B cell (primary cell): ENCODE data around the gene C2CD2L. TPM values are rescaled to one million over a fixed set of nuclear protein-coding genes. Genes with fewer than 3 reads are reported as not detected.

Source experiments
- ATAC-seq: fragments of 200-7000 bp; cut with Tn5 transposase; one replicate; pipeline ENCODE4 v1.10.0; 2021; ENCODE audit warnings: low read depth, mild to moderate bottlenecking, moderate number of reproducible peaks, moderate library complexity
- CTCF ChIA-PET: fragments of 350-600 bp; sonication (Branson Sonifier 250); formaldehyde crosslinking; loops from one replicate; lab custom pipeline; 2021; ENCODE audit warnings: antibody characterized with exemption, inconsistent platforms; lab: Charles Lee
- POLR2A ChIA-PET: fragments of 350-600 bp; sonication (Branson Sonifier 250); formaldehyde crosslinking; loops from one replicate; lab custom pipeline; 2021; ENCODE audit warnings: antibody characterized with exemption; lab: Charles Lee
- DNase-seq: peaks from one replicate; pipeline ENCODE4 v3.0.0; 2013
- H2AFZ ChIP-seq: 2 replicates; pipeline ENCODE4 v1.6.1; 2012; ENCODE audit warnings: mild to moderate bottlenecking, low read depth, low read length; ENCODE audit not compliant: insufficient read depth, poor library complexity, severe bottlenecking
- H3K27ac ChIP-seq, 2 donors: 1 replicate in 1 of 2; 2 replicates in 1 of 2; pipeline ENCODE4 v1.5.1; 2012 to 2013; ENCODE audit warnings: low read length in 2 of 2, mild to moderate bottlenecking in 2 of 2, moderate library complexity in 1 of 2
- H3K27me3 ChIP-seq, 4 experiments: fragments of 200-600 bp in 1 of 4; sonication (generic) in 1 of 4; replicated peaks in 1 of 4; 1 replicate in 2 of 4; 2 replicates in 2 of 4; pipeline versions ENCODE4 v1.6.1 to v1.7.0; 2013 to 2016; ENCODE audit warnings: low read length in 3 of 4, mild to moderate bottlenecking in 2 of 4, mixed read lengths in 1 of 4, moderate library complexity in 1 of 4; ENCODE audit not compliant: insufficient read depth in 4 of 4, control insufficient read depth in 3 of 4; ENCODE audit errors: control extremely low read depth in 1 of 4
- H3K36me3 ChIP-seq, 2 experiments: replicated peaks in 1 of 2; 1 replicate in 1 of 2; 2 replicates in 1 of 2; pipeline versions ENCODE4 v1.6.1 to v1.7.1; 2013; ENCODE audit warnings: low read length in 1 of 2; ENCODE audit not compliant: insufficient read depth in 2 of 2, control insufficient read depth in 1 of 2; ENCODE audit errors: control extremely low read depth in 1 of 2, extremely low read depth in 1 of 2
- H3K4me1 ChIP-seq, 2 donors: fragments of 200-600 bp in 1 of 2; sonication (generic) in 1 of 2; 1 replicate in 1 of 2; 2 replicates in 1 of 2; pipeline versions ENCODE4 v1.5.1 to v1.6.1; 2013 to 2017; ENCODE audit warnings: low read length in 2 of 2; ENCODE audit not compliant: control insufficient read depth in 2 of 2, insufficient read depth in 2 of 2
- H3K4me2 ChIP-seq: replicated peaks from 2 replicates; pipeline ENCODE3; 2012; ENCODE audit warnings: mild to moderate bottlenecking, low read depth, low read length; ENCODE audit not compliant: poor library complexity, severe bottlenecking
- H3K4me3 ChIP-seq, 5 experiments: fragments of 200-600 bp in 1 of 5; sonication (generic) in 1 of 5; 1 replicate in 3 of 5; 2 replicates in 2 of 5; pipeline versions ENCODE4 v1.5.1 to v1.7.0; 2011 to 2016; ENCODE audit warnings: low read length in 4 of 5, mild to moderate bottlenecking in 4 of 5, low read depth in 2 of 5, control low read depth in 1 of 5, moderate library complexity in 1 of 5; ENCODE audit not compliant: insufficient read depth in 1 of 5; ENCODE audit errors: control extremely low read depth in 1 of 5, extremely low read depth in 1 of 5
- H3K79me2 ChIP-seq: fragments of 200-600 bp; sonication (generic); one replicate; pipeline ENCODE4 v1.6.0; 2016; ENCODE audit warnings: low read length; ENCODE audit not compliant: control insufficient read depth, insufficient read depth
- H3K9ac ChIP-seq: fragments of 200-600 bp; sonication (generic); 2 replicates; pipeline ENCODE4 v1.6.1; 2017; ENCODE audit warnings: mild to moderate bottlenecking, low read length, moderate library complexity
- H3K9me3 ChIP-seq, 3 donors: one replicate each; pipeline versions ENCODE4 v1.6.1 to v1.7.1; 2013; ENCODE audit warnings: low read length in 2 of 3; ENCODE audit not compliant: control insufficient read depth in 2 of 3, insufficient read depth in 1 of 3; ENCODE audit errors: control extremely low read depth in 1 of 3
- H4K20me1 ChIP-seq: 2 replicates; pipeline ENCODE4 v1.6.0; 2012; ENCODE audit warnings: mild to moderate bottlenecking, low read length; ENCODE audit not compliant: insufficient read depth, control insufficient read depth, poor library complexity, severe bottlenecking
- H3K27ac Mint-ChIP-seq: one replicate; pipeline ENCODE4 v1.8.0; 2021; ENCODE audit warnings: mixed read lengths
- H3K27me3 Mint-ChIP-seq: one replicate; pipeline ENCODE4 v1.8.0; 2021; ENCODE audit warnings: mixed read lengths
- H3K4me1 Mint-ChIP-seq: one replicate; pipeline ENCODE4 v1.8.0; 2021; ENCODE audit warnings: mixed read lengths
- H3K4me3 Mint-ChIP-seq: one replicate; pipeline ENCODE4 v1.8.0; 2021; ENCODE audit warnings: mixed read lengths
- H3K9me3 Mint-ChIP-seq: one replicate; pipeline ENCODE4 v1.8.0; 2022; ENCODE audit warnings: mixed read lengths; ENCODE audit not compliant: insufficient read depth
- EZH2 ChIP-seq: IDR thresholded peaks from 2 replicates; pipeline ENCODE4 v1.6.1; 2012; ENCODE audit warnings: borderline replicate concordance, low read depth, mild to moderate bottlenecking, moderate library complexity, low read length; ENCODE audit not compliant: insufficient read depth, poor library complexity, severe bottlenecking
- WGBS: methylation state at CpG from one replicate; pipeline ENCODE4 v1.1.5; 2013; ENCODE audit warnings: missing lambda C conversion rate; ENCODE audit not compliant: insufficient coverage; 5-methylcytosine and 5-hydroxymethylcytosine counted together
- intact Hi-C: fragments of 100-400 bp; cut with micrococcal nuclease; formaldehyde crosslinking; loops from one replicate; pipeline ENCODE4 v1.10.0; 2022
- polyA plus RNA-seq: library from polyadenylated mRNA; depleted of rRNA; stranded (reverse); fragments of >200 nt; gene quantifications from 2 replicates; pipeline ENCODE4 v1.2.3, GENCODE V29; 2012
- total RNA-seq, 2 donors: library from RNA; stranded (reverse); fragments of 120-200 nt in 1 of 2; gene quantifications; 1 replicate in 1 of 2; 2 replicates in 1 of 2; pipeline versions ENCODE4 v1.2.3 to v1.2.4, GENCODE V29; 2013 to 2022
- TF ChIP-seq, protein P1 (sequence below): fragments of 200-600 bp; IDR thresholded peaks from one replicate; pipeline ENCODE4 v1.8.0; 2022; ENCODE audit warnings: antibody characterized with exemption, mild to moderate bottlenecking

The C2CD2L gene
- total and polyA plus RNA-seq, 2 donors (not counting 1 experiment from before 2014, with no cell fraction given): 9.5 to 17.0 TPM

DNA sequence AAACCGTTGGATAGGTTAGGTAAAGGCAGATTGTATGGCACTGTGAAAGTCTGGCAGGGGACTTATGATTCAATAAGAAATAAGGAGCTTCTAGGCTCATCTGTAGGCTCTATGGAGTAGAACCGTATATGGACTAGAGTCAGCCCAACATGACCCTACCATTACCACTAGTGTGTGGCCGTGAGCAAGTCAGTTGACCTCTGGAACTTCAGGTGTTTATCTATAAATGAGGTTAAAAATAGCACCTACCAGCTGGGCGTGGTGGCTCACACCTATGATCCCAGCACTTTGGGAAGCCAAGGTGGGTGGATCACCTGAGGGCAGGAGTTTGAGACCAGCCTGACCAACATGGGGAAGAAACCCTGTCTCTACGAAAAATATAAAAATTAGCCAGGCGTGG lies 18.7 kb downstream of the C2CD2L start:
- ChIA-PET POLR2A (no interaction called here), CTCF (no interaction called here)
- Mint-ChIP-seq H3K27ac (no peak overlapping the region), H3K4me3 (no peak overlapping the region), H3K9me3 (no peaks in the 10 kb centered on the region), H3K4me1 (peaks cover 25% of the 10 kb centered on the region), H3K27me3 (no peaks in the 10 kb centered on the region)
- no peaks in the 10 kb centered on the region for H3K9me3 ChIP-seq
- H3K9ac ChIP-seq: no peak overlapping the region
- H3K4me1 ChIP-seq: peaks cover 10 to 13% of the 10 kb centered on the region in 2 donors
- no peak overlapping the region for H3K4me2 ChIP-seq
- intact Hi-C loops: no loop called here
- no CpG with 5 or more reads among the region's 6 CpGs for WGBS
- no peaks in the 10 kb centered on the region for H3K27me3 ChIP-seq
- peaks cover 64% of the 10 kb centered on the region for H3K79me2 ChIP-seq
- no peak overlapping the region for H2AFZ ChIP-seq
- no peak for DNase-seq
- no peak overlapping the region for H3K27ac ChIP-seq
- no peak for ATAC-seq
- H3K36me3 ChIP-seq: peaks cover 0 to 37% of the 10 kb centered on the region in 2 experiments
- H3K4me3 ChIP-seq: no peak overlapping the region
- H4K20me1 ChIP-seq: peaks cover 10% of the 10 kb centered on the region
- TF ChIP-seq, protein P1, sequence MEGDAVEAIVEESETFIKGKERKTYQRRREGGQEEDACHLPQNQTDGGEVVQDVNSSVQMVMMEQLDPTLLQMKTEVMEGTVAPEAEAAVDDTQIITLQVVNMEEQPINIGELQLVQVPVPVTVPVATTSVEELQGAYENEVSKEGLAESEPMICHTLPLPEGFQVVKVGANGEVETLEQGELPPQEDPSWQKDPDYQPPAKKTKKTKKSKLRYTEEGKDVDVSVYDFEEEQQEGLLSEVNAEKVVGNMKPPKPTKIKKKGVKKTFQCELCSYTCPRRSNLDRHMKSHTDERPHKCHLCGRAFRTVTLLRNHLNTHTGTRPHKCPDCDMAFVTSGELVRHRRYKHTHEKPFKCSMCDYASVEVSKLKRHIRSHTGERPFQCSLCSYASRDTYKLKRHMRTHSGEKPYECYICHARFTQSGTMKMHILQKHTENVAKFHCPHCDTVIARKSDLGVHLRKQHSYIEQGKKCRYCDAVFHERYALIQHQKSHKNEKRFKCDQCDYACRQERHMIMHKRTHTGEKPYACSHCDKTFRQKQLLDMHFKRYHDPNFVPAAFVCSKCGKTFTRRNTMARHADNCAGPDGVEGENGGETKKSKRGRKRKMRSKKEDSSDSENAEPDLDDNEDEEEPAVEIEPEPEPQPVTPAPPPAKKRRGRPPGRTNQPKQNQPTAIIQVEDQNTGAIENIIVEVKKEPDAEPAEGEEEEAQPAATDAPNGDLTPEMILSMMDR: no peak
- TF ChIP-seq EZH2: no peak

- no peak overlapping the region for H3K4me2 ChIP-seq
- H3K4me3 Mint-ChIP-seq: no peak overlapping the region
- H3K27ac Mint-ChIP-seq: no peak overlapping the region
- H3K9me3 ChIP-seq: no peaks in the 10 kb centered on the region
- no peak for TF ChIP-seq EZH2
- TF ChIP-seq, protein P1: no peak
- H3K4me1 ChIP-seq: peaks cover 9 to 10% of the 10 kb centered on the region in 2 donors
- H3K9ac ChIP-seq: no peak overlapping the region
- CTCF ChIA-PET: no interaction called here
- H3K27me3 ChIP-seq: no peaks in the 10 kb centered on the region
- peaks cover 68% of the 10 kb centered on the region for H3K79me2 ChIP-seq
- 78% methylated on average over 3 of the region's 5 CpGs for WGBS
- no peak for DNase-seq
- H3K9me3 Mint-ChIP-seq: no peaks in the 10 kb centered on the region
- intact Hi-C loops: no loop called here
- H3K27me3 Mint-ChIP-seq: no peaks in the 10 kb centered on the region
- no peak overlapping the region for H2AFZ ChIP-seq
- POLR2A ChIA-PET: interaction anchor here (0.6 to 0.7 kb wide), 3 partner anchors 15 to 174 kb away, joined by 3 to 7 read pairs (median 5); no protein-coding TSS in a partner anchor
- no peak overlapping the region for H3K27ac ChIP-seq
- peaks cover 19% of the 10 kb centered on the region for H3K4me1 Mint-ChIP-seq
- no peak for ATAC-seq
- peaks cover 0 to 46% of the 10 kb centered on the region in 2 experiments for H3K36me3 ChIP-seq
- H4K20me1 ChIP-seq: peaks cover 7% of the 10 kb centered on the region
- no peak overlapping the region for H3K4me3 ChIP-seq
These were observed 19.6 kb downstream of the C2CD2L start for GRCh38 chr11:119126675-119127268.
